ENCODE results near the gene DEDD2. TPM values are rescaled to one million over a fixed set of nuclear protein-coding genes. Genes with fewer than 3 reads are reported as not detected.
A peak's percentile ranks its signal among the peaks of the same experiment; 100 is the strongest.

The DEDD2 gene
- total RNA-seq, 2 experiments from 2014 or later: 31.8 to 36.0 TPM

DNA sequence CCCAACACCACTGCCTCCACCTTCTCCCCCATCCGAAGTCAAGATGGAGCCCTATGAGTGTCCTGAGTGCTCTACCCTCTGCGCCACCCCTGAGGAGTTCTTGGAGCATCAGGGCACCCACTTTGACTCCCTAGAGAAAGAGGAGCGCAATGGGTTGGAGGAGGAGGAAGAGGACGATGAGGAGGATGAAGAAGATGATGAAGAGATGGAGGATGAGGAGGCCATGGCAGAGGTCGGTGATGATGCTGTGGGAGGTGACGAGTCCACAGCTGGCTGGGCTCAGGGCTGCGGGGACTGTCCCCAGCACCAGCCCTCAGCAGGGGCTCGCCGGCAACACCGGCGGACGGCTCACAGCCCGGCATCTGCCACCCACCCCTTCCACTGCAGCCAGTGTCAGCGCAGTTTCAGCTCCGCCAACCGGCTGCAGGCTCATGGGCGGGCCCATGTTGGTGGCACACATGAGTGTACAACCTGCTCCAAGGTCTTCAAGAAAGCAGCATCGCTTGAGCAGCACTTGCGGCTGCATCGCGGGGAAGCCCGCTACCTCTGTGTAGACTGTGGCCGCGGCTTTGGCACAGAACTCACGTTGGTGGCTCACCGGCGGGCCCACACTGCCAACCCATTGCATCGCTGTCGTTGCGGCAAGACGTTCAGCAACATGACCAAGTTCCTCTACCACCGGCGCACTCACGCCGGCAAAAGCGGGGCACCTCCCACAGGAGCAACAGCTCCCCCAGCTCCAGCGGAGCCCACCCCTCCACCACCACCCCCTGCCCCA lies 7.7 kb upstream of the DEDD2 start:
- ATAC-seq: no peak
- H3K4me1 Mint-ChIP-seq (ENCODE audit: low read depth): peaks cover 21% of the 10 kb centered on the region

DNA sequence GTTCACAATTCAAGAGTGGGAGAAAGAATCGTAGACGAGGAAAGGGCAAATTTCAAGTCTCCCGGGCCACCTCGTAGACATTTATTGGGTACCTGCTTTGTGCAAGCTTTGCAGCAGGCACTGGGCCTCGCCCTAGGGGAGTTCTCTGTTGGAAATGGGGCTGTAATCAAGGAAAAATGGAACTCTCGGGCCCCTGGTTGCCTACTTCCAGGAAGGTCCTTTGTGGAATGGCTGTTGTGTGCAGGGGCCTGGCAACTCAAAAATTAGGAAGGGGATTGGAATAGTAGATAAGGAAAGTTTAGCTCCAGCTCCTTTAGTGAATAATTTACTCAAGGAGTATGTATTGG lies 3.2 kb upstream of the DEDD2 start:
- Mint-ChIP-seq H3K4me1 (ENCODE audit: low read depth) (peaks cover 47% of the 10 kb centered on the region), H3K27ac (peak overlapping the region; percentile 93), H3K4me3 (peak overlapping the region; percentile 92), H3K36me3 (ENCODE audit: low read depth) (peaks cover 40% of the 10 kb centered on the region), H3K9me3 (ENCODE audit: insufficient read depth) (no peaks in the 10 kb centered on the region), H3K27me3 (ENCODE audit: low read depth) (no peaks in the 10 kb centered on the region)
- ATAC-seq: no peak
- CTCF ChIA-PET: interaction anchor here (1.0 to 2.5 kb wide), 8 partner anchors 14 to 218 kb away, joined by 3 to 17 read pairs (median 5); partner anchors contain the start of gene PAFAH1B3
- POLR2A ChIA-PET: interaction anchor here (1.0 to 1.6 kb wide), 5 partner anchors 13 to 59 kb away, joined by 3 to 7 read pairs (median 4); no protein-coding TSS in a partner anchor
- DNase-seq: no peak

More for the DNA sequence above, 7.7 kb upstream of the DEDD2 start:
- Mint-ChIP-seq H3K27me3 (ENCODE audit: low read depth) (no peaks in the 10 kb centered on the region), H3K36me3 (ENCODE audit: low read depth) (peaks cover 58% of the 10 kb centered on the region), H3K9me3 (ENCODE audit: insufficient read depth) (no peaks in the 10 kb centered on the region), H3K27ac (no peak overlapping the region), H3K4me3 (no peak overlapping the region)
- CTCF ChIA-PET: no interaction called here
- DNase-seq: no peak
- POLR2A ChIA-PET: no interaction called here

DNA sequence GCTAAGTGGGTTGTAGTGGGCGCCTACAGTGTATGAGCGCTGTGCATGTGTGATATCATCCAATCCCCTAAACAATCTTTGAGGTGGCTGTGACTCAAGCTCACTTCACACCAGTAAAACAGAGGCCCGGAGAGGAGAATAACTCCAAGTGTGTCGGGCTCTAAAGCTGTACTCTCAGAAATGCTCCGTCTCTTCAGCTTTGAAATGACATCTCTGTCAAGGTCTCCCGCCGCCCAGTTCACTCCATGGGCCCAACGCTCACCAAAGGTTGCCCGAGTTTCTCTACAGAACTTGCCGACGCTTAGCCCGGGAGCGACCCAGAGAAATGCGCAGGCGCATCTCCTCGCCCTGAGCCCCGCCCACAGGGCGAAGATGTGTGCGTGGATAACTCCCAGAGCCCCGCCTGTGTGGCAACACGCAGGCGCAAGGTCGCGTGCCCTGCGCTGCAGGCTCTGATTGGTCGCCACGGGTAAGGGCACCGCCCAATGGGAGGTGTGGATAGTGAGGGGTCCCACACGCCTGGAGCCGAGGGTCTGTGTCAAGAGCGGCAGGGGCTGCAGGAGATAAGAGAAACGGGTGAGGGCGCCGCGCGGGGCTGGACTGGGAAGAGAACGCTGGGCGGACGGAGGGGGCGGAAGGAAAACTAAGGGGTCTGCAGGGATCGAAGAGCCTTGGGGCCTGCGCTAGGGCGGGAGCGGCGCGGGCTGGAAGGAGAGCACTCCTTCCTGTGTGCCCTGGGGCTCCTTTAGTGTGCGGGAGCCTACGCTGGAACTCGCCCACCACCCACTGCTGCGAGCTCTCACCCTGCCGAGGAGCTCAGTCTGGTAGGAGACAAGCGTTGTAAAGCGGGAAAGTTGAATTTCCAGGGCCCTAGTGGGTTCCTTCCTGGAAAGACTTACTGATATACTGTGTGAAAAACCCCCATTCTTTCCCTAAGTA lies 2.6 kb upstream of the DEDD2 start, which contains the start of gene ZNF526:
TSS of gene ZNF526 (plus strand) at position 501 of the 939 bp plus-strand sequence. CDS start 4,092 bp downstream, outside the sequence.
- Mint-ChIP-seq H3K4me1 (ENCODE audit: low read depth) (peaks cover 54% of the 10 kb centered on the region), H3K4me3 (peak within 1 kb of the TSS; percentile 92)
- peak; percentile 98 for DNase-seq

DNA sequence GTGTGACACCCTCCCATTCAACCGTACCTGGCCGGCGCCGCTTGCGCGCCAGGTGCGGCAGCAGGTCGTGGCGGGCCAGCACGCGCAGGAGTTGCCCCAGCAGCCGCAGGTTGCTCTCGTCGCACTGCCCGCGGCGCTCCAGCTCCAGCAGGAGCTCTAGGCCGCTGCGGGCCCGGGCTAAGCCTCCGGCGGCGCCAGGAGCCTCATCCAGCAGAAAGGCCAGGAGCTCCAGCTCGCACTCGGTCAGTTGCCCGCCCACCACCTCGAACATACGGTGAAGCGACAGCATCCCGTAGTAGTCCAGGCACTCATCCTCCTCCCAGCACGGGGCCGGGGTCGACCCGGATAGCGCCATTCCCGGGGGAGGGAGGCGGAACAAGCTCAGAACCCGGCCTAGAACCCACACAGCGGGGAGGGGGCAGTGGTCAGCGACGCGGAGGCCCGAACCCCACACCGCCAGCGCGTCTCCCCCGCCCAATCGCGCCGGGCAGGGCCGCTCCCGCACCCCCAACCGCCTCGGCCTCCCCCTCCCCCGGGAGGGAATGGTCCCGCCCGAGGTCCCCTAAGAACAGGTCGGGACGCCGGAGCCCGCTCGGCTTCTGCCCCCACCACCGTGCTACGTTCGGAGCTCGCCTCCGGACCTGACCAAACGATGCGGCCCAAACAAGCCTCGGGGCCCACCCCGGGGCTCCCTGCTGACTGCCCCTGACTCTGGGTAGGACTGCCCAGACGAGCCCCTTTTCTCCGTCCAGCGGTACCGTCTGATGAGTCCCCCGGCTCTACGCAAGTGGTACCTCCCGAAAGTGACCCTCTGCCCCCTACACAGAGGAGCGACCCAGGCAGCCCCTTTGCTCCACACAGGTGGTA lies 591 bp downstream of the DEDD2 start:
- Mint-ChIP-seq H3K36me3 (ENCODE audit: low read depth) (peaks cover 54% of the 10 kb centered on the region), H3K9me3 (ENCODE audit: insufficient read depth) (no peaks in the 10 kb centered on the region), H3K27ac (peak overlapping the region; percentile 93), H3K4me1 (ENCODE audit: low read depth) (peaks cover 73% of the 10 kb centered on the region), H3K4me3 (peak overlapping the region; percentile 92), H3K27me3 (ENCODE audit: low read depth) (no peaks in the 10 kb centered on the region)
- DNase-seq: peak; percentile 42
- POLR2A ChIA-PET: interaction anchor here (1.0 to 4.6 kb wide), 6 partner anchors 10 to 63 kb away, joined by 3 to 32 read pairs (median 4); no protein-coding TSS in a partner anchor
- CTCF ChIA-PET: interaction anchor here (1.3 to 4.3 kb wide), 5 partner anchors 17 to 68 kb away, joined by 3 to 21 read pairs (median 6); partner anchors contain the start of gene GSK3A
- ATAC-seq: peak; percentile 1

More for the DNA sequence above, 2.6 kb upstream of the DEDD2 start, which contains the start of gene ZNF526:
- H3K27ac Mint-ChIP-seq: peak within 1 kb of the TSS; percentile 93
- no peaks in the 10 kb centered on the region for H3K9me3 Mint-ChIP-seq (ENCODE audit: insufficient read depth)
- CTCF ChIA-PET: interaction anchor here (0.6 to 2.5 kb wide), 14 partner anchors 14 to 219 kb away, joined by 3 to 17 read pairs (median 4); partner anchors contain the start of genes PAFAH1B3 and PRR19
- H3K36me3 Mint-ChIP-seq (ENCODE audit: low read depth): peaks cover 45% of the 10 kb centered on the region
- no peaks in the 10 kb centered on the region for H3K27me3 Mint-ChIP-seq (ENCODE audit: low read depth)
- POLR2A ChIA-PET: interaction anchor here (0.8 to 1.6 kb wide), 13 partner anchors 14 to 100 kb away, joined by 3 to 7 read pairs (median 4); partner anchors contain the start of gene GSK3A
- ATAC-seq: peak; percentile 90

DNA sequence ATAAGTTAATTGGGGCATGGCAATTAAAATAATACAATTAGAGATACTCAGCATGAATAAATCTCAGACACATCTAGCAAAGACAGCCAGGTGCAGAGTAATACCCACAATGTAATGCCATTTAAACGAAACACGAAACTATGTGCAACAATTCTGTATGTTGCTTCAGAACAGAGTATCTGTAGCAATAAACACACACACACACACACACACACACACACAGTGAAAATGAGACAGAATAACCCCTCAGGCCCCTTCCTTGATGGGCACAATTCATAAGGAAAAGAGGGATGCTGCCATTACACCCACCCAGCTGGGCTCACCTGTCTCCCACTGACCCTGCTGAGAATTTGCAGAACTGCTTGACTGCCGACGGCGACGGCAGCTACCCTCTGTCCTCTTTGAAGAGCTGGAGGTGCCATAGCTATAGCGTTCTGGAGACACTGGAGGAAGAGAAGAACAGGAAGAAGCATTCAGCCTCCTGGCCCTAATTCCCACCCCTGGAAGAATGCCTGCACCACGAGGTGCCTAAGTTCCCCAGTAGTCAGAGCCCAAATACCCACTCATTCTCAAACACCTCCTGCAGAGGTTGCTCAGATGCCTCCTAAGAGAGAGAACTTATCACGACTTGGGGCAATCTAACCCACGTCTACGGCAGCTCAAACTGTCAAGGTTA lies 2.5 kb downstream of the DEDD2 start:
- ChIA-PET POLR2A (interaction anchor here (0.8 to 4.6 kb wide), 4 partner anchors 11 to 39 kb away, joined by 3 to 32 read pairs (median 3); no protein-coding TSS in a partner anchor), CTCF (interaction anchor here (1.5 to 4.3 kb wide), 4 partner anchors 12 to 106 kb away, joined by 4 to 21 read pairs (median 6); partner anchors contain the start of gene POU2F2)
- peak overlapping the region; percentile 41 for H3K27ac Mint-ChIP-seq
- peak overlapping the region; percentile 13 for H3K4me3 Mint-ChIP-seq
- DNase-seq (no peak), ATAC-seq (no peak)
- peaks cover 52% of the 10 kb centered on the region for H3K36me3 Mint-ChIP-seq (ENCODE audit: low read depth)
- peaks cover 67% of the 10 kb centered on the region for H3K4me1 Mint-ChIP-seq (ENCODE audit: low read depth)
- no peaks in the 10 kb centered on the region for H3K9me3 Mint-ChIP-seq (ENCODE audit: insufficient read depth)
- H3K27me3 Mint-ChIP-seq (ENCODE audit: low read depth): no peaks in the 10 kb centered on the region

DNA sequence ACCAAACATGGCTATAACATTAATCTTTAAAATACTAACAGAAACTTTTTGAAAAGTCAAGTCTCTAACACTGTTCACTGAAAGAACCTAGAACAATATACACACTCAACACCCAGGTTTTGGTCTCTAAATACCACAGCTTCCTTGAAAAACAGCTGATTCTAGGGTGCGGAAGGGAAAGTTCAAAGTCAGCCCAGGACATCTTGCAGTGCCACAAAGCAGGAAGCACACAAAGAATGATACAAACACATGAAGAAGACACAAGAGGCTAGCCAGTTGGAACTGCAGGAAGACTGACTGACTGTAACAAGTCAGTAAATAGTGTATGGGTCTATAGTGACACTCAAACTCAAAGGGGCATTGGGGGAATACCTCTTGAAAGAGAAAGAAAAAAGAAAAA lies 4.6 kb downstream of the DEDD2 start:
- Mint-ChIP-seq H3K27ac (peak overlapping the region; percentile 68), H3K36me3 (ENCODE audit: low read depth) (peaks cover 69% of the 10 kb centered on the region), H3K4me1 (ENCODE audit: low read depth) (peaks cover 59% of the 10 kb centered on the region), H3K4me3 (peak overlapping the region; percentile 9), H3K27me3 (ENCODE audit: low read depth) (no peaks in the 10 kb centered on the region), H3K9me3 (ENCODE audit: insufficient read depth) (no peaks in the 10 kb centered on the region)
- DNase-seq: no peak
- ChIA-PET CTCF (interaction anchor here (0.6 to 1.1 kb wide), 4 partner anchors 14 to 81 kb away, joined by 3 read pairs; partner anchors contain the start of genes GSK3A and POU2F2), POLR2A (interaction anchor here (1.2 kb wide), 1 partner anchor 13 kb away, joined by 4 read pairs; no protein-coding TSS in a partner anchor)
- no peak for ATAC-seq

DNA sequence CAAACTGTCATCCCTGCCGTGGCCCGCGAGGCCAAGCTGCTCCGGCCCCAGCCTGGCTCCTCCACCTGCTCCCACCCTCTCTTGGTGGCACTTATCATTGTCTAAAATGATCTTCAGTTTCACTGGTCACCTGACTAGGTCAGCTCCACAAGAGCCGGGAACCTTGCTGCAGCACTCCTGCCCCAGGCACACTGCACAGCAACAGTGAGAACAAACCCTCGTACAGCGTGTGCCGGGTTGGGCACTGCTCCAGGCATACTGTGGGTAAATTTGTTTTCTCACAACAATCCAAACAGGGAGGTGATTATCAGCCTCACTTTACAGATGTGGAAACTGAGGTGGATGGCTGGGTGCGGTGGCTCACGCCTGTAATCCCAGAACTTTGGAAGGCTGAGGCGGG lies 8.9 kb downstream of the DEDD2 start:
- DNase-seq: no peak
- Mint-ChIP-seq H3K4me1 (ENCODE audit: low read depth) (peaks cover 52% of the 10 kb centered on the region), H3K36me3 (ENCODE audit: low read depth) (peaks cover 69% of the 10 kb centered on the region), H3K27ac (peak overlapping the region; percentile 16), H3K9me3 (ENCODE audit: insufficient read depth) (no peaks in the 10 kb centered on the region), H3K27me3 (ENCODE audit: low read depth) (no peaks in the 10 kb centered on the region), H3K4me3 (no peak overlapping the region)
- no peak for ATAC-seq
- CTCF ChIA-PET: no interaction called here
- POLR2A ChIA-PET: no interaction called here

DNA sequence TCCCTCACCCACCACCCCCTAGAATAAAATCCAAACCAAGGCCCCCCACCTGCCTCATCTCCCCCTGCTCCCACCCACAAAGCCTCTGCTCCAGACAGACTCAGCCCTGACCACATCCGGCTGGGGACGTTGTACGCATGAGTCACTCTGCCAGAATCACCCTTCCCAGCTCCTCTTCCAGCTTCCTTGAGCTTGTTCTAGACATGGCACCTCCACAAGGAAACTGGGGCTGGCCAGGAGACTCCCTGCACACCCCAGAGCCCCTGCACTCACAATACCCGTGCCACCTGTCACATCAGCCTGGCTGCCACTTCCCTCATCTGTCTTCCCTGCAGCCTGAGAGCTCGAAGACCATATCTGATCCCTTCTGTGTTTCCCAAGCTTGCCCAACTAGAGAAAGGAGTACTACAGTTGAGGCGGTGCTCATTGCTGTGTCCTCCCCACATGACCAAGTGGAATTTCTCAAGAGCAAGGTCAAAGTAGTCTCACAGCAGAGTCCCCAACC lies 9.7 kb downstream of the DEDD2 start:
- peaks cover 52% of the 10 kb centered on the region for H3K4me1 Mint-ChIP-seq (ENCODE audit: low read depth)

DNA sequence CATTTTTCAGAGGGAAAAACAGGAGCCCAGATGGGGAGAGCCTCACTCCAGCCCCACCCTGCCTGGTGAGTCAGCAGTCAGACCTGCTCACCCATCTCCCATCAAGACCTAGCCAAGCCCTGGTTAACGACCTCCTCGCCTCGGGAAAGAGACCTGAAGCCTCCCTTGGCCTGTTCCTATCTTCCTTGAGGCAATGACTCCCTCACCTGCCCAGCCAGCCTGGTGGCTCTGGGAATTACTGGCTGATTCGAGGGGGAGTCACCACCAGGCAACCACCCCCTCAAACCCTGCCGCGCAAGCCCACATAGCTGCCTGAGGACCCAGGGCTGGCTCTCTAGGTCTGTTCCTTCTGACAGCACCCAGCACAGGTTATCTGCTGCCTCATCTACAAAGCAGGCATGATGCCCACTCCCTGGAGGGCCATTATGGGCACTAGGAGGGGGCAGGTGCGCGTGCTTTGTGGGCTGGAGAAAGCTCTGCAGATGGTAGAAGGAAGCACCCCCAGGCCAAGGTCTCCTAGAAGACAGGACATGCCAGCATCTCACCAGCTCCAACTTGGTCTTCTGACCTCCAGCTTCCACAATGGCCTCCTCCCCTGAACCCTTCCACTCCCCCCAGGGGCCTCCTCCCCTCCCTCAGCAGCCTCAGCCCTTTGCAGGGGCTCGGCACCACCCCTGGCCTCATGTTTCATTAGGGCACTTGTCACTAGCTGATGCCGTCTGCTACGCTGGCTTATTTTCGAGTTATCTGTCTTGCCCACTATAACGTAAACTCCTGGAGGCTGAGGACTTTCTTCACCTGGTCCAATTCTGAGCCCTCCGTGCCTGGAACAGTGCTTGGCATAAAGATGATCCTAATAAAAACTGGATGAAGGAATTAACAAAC lies 10.4 kb downstream of the DEDD2 start:
- peaks cover 70% of the 10 kb centered on the region for H3K36me3 Mint-ChIP-seq (ENCODE audit: low read depth)
- POLR2A ChIA-PET: interaction anchor here (0.6 to 1.5 kb wide), 2 partner anchors 9 to 76 kb away, joined by 3 to 5 read pairs; no protein-coding TSS in a partner anchor
- H3K27ac Mint-ChIP-seq: peak overlapping the region; percentile 80
- H3K27me3 Mint-ChIP-seq (ENCODE audit: low read depth): no peaks in the 10 kb centered on the region
- CTCF ChIA-PET: interaction anchor here (1.1 to 1.3 kb wide), 2 partner anchors 22 to 38 kb away, joined by 3 to 5 read pairs; no protein-coding TSS in a partner anchor
- H3K4me1 Mint-ChIP-seq (ENCODE audit: low read depth): peaks cover 52% of the 10 kb centered on the region
- H3K9me3 Mint-ChIP-seq (ENCODE audit: insufficient read depth): no peaks in the 10 kb centered on the region
- no peak overlapping the region for H3K4me3 Mint-ChIP-seq
- DNase-seq (no peak), ATAC-seq (no peak)

More for the DNA sequence above, 9.7 kb downstream of the DEDD2 start:
- H3K27me3 Mint-ChIP-seq (ENCODE audit: low read depth): no peaks in the 10 kb centered on the region
- ATAC-seq (peak; percentile 32), DNase-seq (no peak)
- H3K9me3 Mint-ChIP-seq (ENCODE audit: insufficient read depth): no peaks in the 10 kb centered on the region
- peak overlapping the region; percentile 20 for H3K4me3 Mint-ChIP-seq
- ChIA-PET CTCF (interaction anchor here (1.1 to 1.3 kb wide), 2 partner anchors 23 to 37 kb away, joined by 3 to 5 read pairs; no protein-coding TSS in a partner anchor), POLR2A (interaction anchor here (1.5 kb wide), 1 partner anchor 9 kb away, joined by 5 read pairs; no protein-coding TSS in a partner anchor)
- H3K36me3 Mint-ChIP-seq (ENCODE audit: low read depth): peaks cover 69% of the 10 kb centered on the region
- H3K27ac Mint-ChIP-seq: peak overlapping the region; percentile 80

Measured in activated CD8-positive, alpha-beta T cell treated with anti-CD3 and anti-CD28 coated beads, Interleukin-2, amount 10 ng/mL, durations not matched to agents 7 days and 5 days (primary cell).